ENCODE measurements around the gene DYNC1I1.

The DYNC1I1 gene

DNA sequence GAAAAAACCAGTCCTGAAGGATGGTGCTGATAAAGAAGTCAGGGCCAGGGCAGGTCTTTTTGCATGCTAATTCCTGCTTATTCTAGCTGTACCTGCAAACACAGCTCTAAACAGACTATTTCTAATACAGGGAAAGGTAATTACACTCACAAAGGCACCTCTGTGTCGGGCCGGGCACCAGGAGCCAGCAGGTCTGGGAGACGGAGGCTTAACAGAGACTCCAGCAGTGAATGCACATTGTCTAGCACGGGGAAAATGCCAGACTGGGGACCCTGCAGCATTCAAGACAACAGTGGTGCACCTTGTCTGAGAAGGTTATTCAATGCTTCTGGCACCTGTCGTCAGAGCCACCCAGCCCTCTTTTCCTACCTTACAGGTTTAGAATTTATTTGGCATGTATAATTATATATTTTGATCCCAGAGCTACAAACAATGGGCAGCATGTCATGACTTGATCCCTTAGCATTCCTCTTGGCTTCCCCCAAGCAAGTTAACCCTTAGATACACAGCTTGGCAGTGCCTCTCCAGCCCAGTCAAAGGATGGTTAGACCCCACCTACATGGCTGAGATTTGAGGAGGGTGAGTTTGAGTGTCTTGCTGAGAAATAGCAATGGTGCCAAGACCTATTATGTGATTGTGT is 364.4 kb downstream of the DYNC1I1 start:
- no peak for DNase-seq (ENCODE audit: low read depth in 2 of 2)

DNA sequence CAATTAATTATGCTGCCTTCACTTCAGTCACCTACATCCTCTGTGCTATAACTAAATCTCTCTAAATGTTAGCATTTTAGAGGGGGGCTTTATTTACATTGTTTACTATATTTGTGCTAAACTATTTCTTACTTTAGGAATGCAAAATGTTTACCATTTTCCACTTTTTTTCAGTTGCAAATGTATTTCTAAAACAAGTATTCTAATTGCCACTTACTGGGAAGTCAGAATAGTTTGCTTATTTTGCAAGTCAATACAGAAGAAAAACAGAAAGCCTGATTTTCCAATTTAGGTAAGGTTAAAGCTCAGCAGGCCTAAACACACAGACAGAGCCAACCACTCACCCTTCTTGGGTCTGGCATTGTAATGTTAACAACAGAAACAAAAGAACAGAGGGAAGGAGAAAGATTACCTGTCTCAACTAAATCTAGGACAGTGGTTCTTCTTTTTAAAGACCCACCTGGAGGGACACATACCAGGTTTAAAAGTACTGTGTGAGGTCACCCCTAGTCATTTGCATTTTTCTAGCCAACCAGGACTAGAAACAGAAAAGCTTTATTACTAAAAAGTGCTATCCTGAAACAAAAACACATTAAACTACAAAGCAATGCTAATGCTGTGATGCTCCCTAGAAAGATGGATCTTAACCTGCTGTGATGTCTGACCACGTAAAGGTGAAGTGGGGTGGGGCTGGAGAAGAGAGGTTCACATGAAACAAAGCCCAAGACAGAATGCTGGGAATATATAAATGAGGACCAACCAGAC is 371.3 kb downstream of the DYNC1I1 start:
- no peak for DNase-seq (ENCODE audit: low read depth in 2 of 2)

DNA sequence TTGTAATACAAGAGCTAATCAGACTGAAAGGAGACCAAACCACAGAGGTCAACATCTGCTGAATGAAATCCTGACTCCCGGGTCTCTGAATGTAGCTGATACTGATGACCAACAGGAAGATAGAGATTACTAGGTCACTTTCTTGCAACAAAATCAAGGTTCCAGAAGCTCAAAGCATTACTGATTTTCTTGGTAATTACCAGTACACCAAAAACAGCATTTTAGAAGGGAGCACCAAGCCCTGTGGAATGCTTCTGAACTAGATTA is 371.8 kb downstream of the DYNC1I1 start:
- no peak for DNase-seq (ENCODE audit: low read depth in 2 of 2)

Data from stimulated activated CD4-positive, alpha-beta T cell treated with anti-CD3 and anti-CD28 coated beads, Interleukin-1b, Interleukin-23, amount 100 ng/mL, for 4 hours (primary cell).